Measurements from ENCODE around the gene FBL.
"Not testable (repeated sequence)": the region's sequence is repeated elsewhere in the genome, so short reads cannot be mapped to it uniquely, and the experiment has no call there.

FBL gene

DNA sequence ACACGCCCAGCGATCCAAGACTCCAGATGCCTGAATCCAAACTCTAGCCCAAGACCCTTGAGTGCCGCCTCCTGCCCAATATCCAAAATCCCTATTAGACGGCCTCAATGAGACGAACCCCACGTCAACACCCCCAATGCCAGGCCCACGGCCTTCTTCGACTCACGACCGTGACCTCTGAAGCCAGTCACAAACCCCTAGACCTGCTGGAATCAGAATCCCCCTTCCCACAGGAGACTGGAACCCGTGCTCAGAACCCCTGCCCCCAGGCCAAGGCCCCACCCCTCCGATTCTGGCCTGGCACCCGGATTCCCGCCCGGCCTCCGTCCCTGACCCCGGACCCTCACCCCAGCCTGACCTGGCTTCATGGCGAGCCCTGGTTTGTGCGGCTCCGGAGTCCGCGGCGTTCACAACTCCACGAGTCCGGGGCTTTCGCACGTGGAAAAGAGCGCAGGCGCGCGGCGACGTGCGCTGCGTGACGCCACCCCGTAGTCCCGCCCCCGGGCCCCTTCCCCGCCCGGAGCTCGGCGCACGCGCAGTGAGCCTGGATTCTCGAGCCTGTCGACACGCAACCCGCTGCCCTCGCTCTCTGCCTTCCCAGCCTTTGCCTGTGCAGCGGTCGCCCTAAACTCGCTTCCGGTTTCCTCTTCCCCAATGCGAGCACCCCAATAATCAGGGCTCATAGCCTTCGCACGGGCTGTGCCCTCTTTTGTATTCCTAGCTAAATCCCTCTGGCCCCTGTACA, at the start of gene FBL:
FBL (minus strand) TSS at position 447 of the 745 bp plus-strand sequence; CDS start at position 368, 79 bp downstream.
- DNase-seq (ENCODE audit: low read depth): peak; percentile 91

GRCh38 chr19:39895096-39895495, 48.9 kb upstream of the FBL start:
- DNase-seq (ENCODE audit: low read depth): not testable (repeated sequence)

DNA sequence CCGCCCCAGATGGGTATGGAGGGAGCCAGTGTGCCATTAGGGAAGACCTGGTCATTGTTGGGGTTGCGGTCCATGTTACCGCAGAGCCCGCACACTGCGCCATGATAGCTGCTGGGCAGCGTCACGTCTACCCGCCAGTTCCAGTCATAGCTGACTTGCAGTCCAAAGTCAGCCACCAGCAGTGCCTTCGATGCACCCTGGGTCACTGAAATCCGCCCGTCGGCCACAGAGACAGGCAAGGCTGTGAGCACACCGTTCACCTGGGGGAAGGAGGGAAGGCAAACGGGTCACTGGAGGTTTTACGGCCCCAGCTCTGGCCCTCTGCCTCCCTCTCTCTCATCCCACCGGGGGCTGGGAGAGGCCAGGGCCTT, 48.0 kb upstream of the FBL start:
- DNase-seq (ENCODE audit: low read depth): not testable (repeated sequence)

GRCh38 chr19:39893366-39894235, 47.4 kb upstream of the FBL start:
- not testable (repeated sequence) for DNase-seq (ENCODE audit: low read depth)

GRCh38 chr19:39892506-39892902, 46.3 kb upstream of the FBL start:
- DNase-seq (ENCODE audit: low read depth): not testable (repeated sequence)

DNA sequence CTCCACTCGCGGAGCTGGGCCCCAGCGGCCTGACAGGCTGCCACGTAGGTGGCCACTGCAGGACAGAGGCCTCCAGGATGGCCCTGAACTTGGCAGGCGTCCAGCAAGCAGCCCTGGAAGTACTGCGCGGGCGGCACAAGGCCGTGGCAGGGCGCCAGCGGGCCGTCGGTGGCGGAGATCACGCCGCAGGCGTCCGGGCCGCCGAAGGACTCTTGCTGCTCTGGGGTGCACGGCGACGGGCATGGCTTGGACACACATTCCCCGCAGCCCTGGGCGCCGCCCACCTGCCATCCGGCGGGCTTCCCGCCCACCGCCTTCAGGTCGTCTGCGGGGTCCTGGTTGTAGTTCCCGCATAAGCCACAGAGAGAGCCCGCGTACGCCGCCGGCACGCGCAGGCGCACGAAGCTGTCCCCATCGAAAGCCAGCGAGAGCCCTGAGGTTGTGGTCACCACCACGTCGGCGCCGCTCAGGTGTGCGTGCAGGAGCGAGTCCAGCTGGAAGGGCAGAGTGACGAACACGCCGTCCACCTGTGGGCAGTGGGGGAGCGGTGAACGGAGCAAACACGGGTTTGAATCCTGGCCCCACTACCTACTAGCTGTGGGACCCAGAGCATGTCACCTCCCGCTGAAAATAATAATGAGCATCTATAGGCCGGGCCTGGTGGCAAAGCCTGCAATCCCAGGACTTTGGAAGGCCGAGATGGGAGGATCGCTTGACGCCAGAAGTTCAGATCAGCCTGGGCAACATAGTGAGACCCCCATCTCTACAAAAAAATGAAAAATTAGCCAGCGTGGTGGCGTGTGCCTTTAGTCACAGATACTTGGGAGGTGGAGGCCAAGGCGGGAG, 45.7 kb upstream of the FBL start:
- DNase-seq (ENCODE audit: low read depth): not testable (repeated sequence)

DNA sequence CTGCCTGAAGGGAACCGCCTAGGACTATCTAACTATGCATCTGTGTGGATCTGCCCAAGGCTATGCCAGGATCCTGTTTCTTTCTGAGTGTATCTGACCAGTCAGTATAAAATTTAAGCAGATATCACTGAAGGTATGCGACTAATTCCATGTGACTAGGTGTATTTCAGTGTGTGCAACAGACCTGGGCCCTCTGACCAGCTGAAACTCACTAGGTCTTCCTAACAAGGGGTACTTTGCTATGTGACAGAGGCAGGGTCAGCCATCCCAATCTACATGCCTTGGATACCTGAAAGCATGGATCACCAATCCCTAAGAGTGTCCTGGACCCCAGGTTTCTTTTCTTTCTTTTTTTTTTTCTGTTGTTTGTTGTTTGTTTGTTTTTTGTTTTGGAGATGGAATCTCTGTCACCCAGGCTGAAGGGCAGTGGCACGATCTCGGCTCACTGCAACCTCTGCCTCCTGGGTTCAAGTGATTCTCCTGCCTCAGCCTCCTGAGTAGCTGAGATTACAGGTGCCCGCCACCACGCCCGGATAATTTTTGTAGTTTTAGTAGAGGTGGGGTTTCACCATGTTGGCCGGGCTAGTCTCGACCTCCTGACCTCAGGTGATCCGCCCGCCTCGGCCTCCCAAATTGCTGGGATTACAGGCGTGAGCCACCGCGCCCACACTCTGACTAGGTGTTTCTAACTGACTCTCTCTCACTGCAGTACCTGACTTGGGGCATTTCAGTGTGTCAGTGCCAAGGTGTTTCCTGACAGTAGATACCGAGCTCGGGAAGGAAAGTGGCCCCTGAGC, 44.8 kb upstream of the FBL start:
- DNase-seq (ENCODE audit: low read depth): no peak

DNA sequence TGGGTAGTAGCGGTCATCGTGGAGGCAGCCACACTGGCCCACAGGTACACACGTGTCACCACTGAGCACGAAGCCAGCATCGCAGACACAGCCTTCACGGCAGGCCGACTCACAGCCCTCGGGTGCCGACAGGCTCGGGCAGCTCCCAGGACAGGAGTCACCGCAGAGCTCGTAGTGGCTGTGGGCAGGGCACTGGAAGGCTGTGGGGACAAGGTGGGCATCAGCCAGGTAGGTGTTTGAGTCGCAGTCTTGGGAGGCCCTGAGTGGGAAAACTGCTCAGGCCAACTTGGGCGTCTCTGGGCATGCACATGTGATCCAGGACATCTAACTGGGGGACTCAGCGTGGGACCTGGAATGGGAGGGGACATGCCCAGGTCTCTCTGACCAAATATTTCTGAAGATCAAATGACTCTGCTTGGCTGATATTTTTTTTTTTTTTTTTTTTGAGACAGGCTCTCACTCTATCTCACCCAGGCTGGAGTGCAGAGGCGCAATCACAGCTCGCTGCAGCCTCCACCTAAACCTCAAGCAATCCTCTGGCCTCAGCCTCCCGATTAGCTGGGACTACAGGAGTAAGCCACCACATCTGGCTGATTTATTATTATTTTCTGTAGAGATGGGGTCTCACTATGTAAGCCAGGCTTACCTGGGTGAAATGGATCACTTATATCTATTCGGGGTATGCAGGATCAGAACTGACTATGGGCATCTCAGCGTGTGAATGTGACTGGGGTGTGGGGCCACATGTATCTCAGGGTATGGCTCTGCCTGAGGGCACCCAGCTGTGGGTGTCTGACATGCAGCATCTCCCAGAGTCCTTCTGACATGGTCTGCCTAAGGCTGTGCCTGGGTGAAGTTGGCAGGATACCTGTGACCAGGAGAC, 43.9 kb upstream of the FBL start:
- not testable (repeated sequence) for DNase-seq (ENCODE audit: low read depth)

DNA sequence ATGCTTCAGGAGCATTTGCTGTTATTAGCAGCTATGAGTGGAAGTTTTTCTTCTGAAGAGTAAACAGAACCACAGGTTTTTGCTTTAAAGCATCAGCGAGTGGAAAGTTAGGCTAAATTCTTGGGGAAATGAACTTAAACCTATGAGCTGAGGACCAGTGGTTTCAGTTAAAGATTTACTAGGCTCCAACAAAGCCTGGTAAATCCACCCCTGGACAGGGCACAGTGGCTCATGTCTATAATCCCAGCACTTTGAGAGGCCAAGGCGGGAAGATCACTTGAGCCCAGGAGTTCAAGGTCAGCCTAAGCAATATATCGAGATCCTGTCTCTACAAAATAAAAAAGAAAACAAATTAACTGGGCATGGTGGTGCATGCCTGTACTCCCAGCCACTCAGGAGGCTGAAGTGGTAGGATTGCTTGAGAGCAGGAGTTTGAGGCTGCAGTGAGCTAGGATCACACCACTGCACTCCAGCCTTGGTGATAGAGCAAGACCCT, 41.3 kb upstream of the FBL start:
- not testable (repeated sequence) for DNase-seq (ENCODE audit: low read depth)

DNA sequence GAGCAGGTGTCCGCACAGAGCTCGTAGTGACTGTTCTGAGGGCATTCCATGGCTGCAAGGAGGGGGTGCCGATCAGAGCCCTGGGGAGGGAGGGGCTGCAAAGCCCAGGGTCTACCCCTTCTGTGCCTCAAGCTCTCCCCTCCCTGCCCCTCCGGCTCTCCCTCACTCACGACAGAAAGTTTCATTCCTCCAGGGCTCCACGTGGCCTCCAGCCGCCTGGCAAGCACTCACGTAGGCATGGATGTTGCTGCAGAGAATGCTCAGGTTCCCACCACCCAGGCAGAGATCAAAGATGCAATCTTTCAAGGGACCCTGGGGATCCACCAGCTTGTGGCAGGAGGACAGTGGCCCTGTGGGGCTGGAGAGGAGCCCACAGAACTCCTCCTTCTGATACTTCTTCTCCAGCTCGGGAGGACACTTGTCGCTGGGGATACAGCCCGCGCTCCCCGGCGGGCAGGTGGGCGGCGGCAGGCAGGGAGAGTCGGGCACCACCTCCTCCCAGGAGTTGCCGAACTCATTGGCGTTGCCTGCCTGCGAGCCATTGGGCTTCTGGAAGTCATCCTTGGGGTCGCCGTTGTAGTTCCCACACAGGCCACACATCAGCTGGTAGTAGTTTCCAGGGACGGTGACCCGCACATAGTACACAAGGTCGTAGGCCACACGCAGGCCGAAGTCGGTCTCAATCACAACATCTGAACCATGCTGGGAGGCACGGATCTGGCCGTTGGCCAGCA, 39.8 kb upstream of the FBL start:
- DNase-seq (ENCODE audit: low read depth): not testable (repeated sequence)

DNA sequence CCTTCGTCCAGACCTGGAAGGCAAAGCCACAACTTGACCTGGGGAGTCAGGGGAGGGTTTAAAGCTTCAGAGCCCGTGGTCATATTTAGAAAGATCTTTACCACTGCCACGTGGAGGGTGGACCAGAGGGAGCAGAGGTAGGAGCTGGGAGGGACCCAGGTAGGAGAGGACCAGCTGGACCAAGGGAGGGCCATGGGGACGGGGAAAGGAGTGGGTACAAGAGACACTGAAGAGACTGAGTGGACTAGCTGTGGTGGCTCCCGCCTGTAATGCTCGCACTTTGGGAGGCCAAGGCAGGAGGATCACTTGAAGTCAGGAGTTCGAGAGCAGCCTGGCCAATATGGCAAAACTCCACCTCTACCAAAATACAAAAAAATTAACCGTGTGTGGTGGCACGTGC, 38.5 kb upstream of the FBL start:
- not testable (repeated sequence) for DNase-seq (ENCODE audit: low read depth)

GRCh38 chr19:39882645-39883044, 36.5 kb upstream of the FBL start:
- DNase-seq (ENCODE audit: low read depth): not testable (repeated sequence)

DNA sequence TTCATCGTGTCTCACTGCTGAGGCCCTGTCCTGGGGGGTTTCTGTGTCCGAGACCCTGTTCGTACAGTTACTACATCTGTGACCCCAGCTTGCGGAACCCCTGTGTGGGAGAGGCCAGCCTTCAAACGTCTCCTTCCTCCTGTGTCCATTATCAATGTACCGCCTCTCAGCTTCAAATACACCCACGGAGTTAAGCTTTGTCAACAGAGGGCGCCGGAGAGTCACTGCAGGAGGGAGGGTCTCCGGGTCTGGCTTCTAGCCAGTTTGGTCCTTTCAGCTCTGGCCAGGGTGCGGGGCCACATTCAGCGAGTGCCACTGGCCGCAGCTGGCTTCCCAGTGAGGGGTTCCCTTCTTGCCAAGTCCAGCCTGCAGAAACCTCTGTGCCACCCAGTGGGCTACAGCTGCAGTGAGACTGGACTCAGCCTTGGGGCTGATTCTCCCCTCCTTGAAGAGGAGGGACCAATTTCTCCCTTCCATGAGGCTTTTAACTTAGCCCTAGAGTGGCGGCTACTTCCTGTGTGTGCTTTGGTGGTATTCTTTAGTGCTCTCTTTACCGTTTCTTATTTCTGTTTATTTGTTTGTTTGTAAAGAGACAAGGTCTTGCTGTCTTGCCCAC, 35.4 kb upstream of the FBL start:
- DNase-seq (ENCODE audit: low read depth): not testable (repeated sequence)

DNA sequence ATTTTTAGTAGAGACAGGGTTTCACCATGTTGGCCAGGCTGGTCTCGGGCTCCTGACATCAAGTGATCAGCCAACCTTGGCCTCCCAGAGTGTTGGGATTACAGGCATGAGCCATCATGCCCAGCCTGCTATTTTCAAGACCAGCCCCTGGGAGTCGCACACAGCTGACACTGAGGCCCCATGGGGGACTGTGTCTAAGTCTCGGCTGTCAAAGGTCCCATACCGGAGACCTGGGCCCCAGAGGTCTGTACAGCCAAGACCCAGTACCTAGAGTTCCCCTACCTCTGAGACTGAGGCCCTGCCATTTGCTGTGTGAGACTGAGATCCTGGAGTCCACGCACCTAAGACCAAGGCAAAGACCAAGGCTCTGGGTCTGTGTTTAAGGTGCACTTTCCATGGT, 34.1 kb upstream of the FBL start:
- DNase-seq (ENCODE audit: low read depth): not testable (repeated sequence)

- not testable (repeated sequence) for DNase-seq (ENCODE audit: low read depth)
Measured at GRCh38 chr19:39879796-39880195, 33.6 kb upstream of the FBL start.

DNA sequence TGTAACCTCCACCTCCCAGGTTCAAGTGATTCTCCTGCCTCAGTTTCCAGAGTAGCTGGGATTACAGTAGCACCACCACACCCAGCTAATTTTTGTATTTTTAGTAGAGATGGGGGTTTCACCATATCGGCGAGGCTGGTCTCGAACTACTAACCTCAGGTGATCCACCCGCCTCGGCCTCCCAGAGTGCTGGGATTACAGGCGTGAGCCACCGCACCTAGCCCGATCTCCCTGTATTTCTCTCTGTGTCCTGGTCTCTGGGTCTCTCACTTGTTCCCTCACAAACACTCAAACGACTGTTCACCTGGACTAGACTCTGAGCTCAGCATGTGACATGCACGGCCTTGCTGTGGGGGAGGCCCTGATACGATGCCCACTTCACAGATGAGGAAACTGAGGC, 32.7 kb upstream of the FBL start:
- not testable (repeated sequence) for DNase-seq (ENCODE audit: low read depth)

DNA sequence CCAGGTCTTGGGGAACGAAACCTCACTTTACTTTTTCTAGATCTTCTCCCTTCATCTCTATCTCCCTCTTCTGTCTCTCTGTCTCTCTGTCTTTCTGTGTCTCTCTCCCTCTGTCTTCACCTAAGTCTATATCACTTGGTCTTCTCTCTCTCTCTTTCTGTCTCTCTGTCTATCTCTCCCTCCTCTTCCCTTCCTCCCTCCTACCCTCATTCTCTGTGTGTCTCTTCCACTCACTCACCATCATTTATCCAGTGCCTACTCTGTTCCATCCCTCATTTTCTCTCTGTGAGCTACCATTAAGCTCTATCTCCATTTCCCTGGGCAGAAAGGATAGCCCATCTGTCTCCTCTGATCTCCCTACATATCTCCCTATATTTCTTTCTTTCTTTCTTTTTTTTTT, 32.2 kb upstream of the FBL start:
- no peak for DNase-seq (ENCODE audit: low read depth)

GRCh38 chr19:39877982-39878381, 31.8 kb upstream of the FBL start:
- DNase-seq (ENCODE audit: low read depth): not testable (repeated sequence)

GRCh38 chr19:39877488-39877887, 31.3 kb upstream of the FBL start:
- not testable (repeated sequence) for DNase-seq (ENCODE audit: low read depth)

Measured in T-helper 22 cell (primary cell).